K562 (cell line): Measurements from ENCODE around the gene MXI1. TPM values are rescaled to one million over a fixed set of nuclear protein-coding genes. Genes with fewer than 3 reads are reported as not detected.

Source experiments
- ATAC-seq: fragments of 200-7000 bp; cut with Tn5 transposase; 3 replicates; pipeline ENCODE4 v1.9.1; 2020; ENCODE audit warnings: moderate library complexity
- BruUV-seq: library from RNA; stranded (reverse); fragments of 400-500 nt; replicated peaks from 2 replicates; lab custom pipeline; 2021; lab: Mats Ljungman, UMichigan
- CTCF ChIA-PET: fragments of 300-600 bp; formaldehyde crosslinking; extraction: SDS; loops from one replicate; lab custom pipeline; 2021; ENCODE audit warnings: low intra/inter-chr PET ratio; lab: Yijun Ruan, JAX
- POLR2A ChIA-PET: fragments of 300-600, 350-650 bp; sonication (Branson Sonifier 250); formaldehyde crosslinking; extraction: SDS; loops from one replicate; lab custom pipeline; 2021; ENCODE audit warnings: antibody characterized with exemption, inconsistent platforms; lab: Yijun Ruan, JAX
- DNase-seq, 4 experiments: peaks; one replicate each; pipeline versions ENCODE4 v3.0.0 to v3.0.0-alpha.2; 2011 to 2018; ENCODE audit warnings: low spot score in 3 of 4, mixed read lengths in 3 of 4; ENCODE audit errors: extremely low read depth in 1 of 4
- FAIRE-seq: peaks from 2 replicates; lab custom pipeline; 2011; peaks lifted over from hg19 to GRCh38; lab: Jason Lieb, UNC
- H2AFZ ChIP-seq: 2 replicates; pipeline ENCODE4 v1.6.0; 2011; ENCODE audit warnings: low read depth, low read length, control low read depth, inconsistent platforms
- H3K27ac ChIP-seq: fragments of 200-600 bp; 3 replicates; pipeline ENCODE4 v1.8.0; 2011; ENCODE audit warnings: low read depth, mild to moderate bottlenecking, control low read depth, inconsistent platforms, low read length, moderate library complexity, mixed read lengths; ENCODE audit errors: extremely low read depth
- H3K27me3 ChIP-seq, 2 experiments: fragments of 300-600 bp in 1 of 2; 2 replicates in 1 of 2; 3 replicates in 1 of 2; pipeline versions ENCODE4 v1.6.0 to v1.8.0; 2011; ENCODE audit warnings: inconsistent platforms in 2 of 2, low read length in 2 of 2, mild to moderate bottlenecking in 1 of 2, mixed read lengths in 1 of 2, moderate library complexity in 1 of 2; ENCODE audit not compliant: control insufficient read depth in 2 of 2, insufficient read depth in 2 of 2
- H3K36me3 ChIP-seq: fragments of 300-600 bp; 3 replicates; pipeline ENCODE4 v1.8.0; 2011; ENCODE audit warnings: mild to moderate bottlenecking, low read length, inconsistent platforms; ENCODE audit not compliant: control insufficient read depth, insufficient read depth
- H3K4me1 ChIP-seq, 2 experiments: fragments of 200-600 bp in 1 of 2; replicated peaks in 1 of 2; 2 replicates in 1 of 2; 3 replicates in 1 of 2; pipeline versions ENCODE4 v1.5.1 to v1.8.0; 2011; ENCODE audit warnings: inconsistent platforms in 2 of 2, low read length in 2 of 2, mild to moderate bottlenecking in 1 of 2, mixed read lengths in 1 of 2, moderate library complexity in 1 of 2; ENCODE audit not compliant: control insufficient read depth in 2 of 2, insufficient read depth in 2 of 2
- H3K4me2 ChIP-seq: 2 replicates; pipeline ENCODE4 v1.6.1; 2011; ENCODE audit warnings: low read length, control low read depth, inconsistent platforms, mixed read lengths; ENCODE audit not compliant: insufficient read depth
- H3K4me3 ChIP-seq: fragments of 200-600 bp; sonication (generic), shearing (Covaris generic); 2 replicates; pipeline ENCODE4 v1.5.1; 2016; ENCODE audit warnings: control low read depth, inconsistent platforms
- H3K79me2 ChIP-seq: fragments of 200-600 bp; 3 replicates; pipeline ENCODE4 v1.8.0; 2011; ENCODE audit warnings: low read length, inconsistent platforms; ENCODE audit not compliant: control insufficient read depth, insufficient read depth
- H3K9ac ChIP-seq, 2 experiments: 2 replicates each; pipeline versions ENCODE4 v1.6.0 to v1.6.1; 2011; ENCODE audit warnings: low read depth in 2 of 2, low read length in 2 of 2, control low read depth in 1 of 2, inconsistent platforms in 1 of 2, mild to moderate bottlenecking in 1 of 2, mixed read lengths in 1 of 2; ENCODE audit not compliant: insufficient read depth in 1 of 2
- H3K9me1 ChIP-seq: one replicate; pipeline ENCODE4 v1.6.0; 2011; ENCODE audit warnings: inconsistent platforms, mild to moderate bottlenecking, low read length, moderate library complexity; ENCODE audit not compliant: control insufficient read depth, insufficient read depth
- H3K9me3 ChIP-seq: replicated peaks from 2 replicates; pipeline ENCODE4 v1.5.1; 2011; ENCODE audit warnings: low read depth, low read length, inconsistent platforms; ENCODE audit not compliant: control insufficient read depth, insufficient read depth
- H4K20me1 ChIP-seq: replicated peaks from 2 replicates; pipeline ENCODE4 v1.6.1; 2011; ENCODE audit warnings: low read length, inconsistent platforms, mixed read lengths; ENCODE audit not compliant: control insufficient read depth, insufficient read depth
- CCNT2 ChIP-seq: IDR thresholded peaks from 2 replicates; pipeline ENCODE4 v1.6.1; 2011; ENCODE audit warnings: borderline replicate concordance, low read depth, mild to moderate bottlenecking, moderate library complexity, mixed read lengths, low read length; ENCODE audit not compliant: insufficient read length; ENCODE audit errors: extremely low read depth
- FUS ChIP-seq: fragments of 200-400 bp; formaldehyde crosslinking; optimal IDR thresholded peaks from 2 replicates; pipeline ENCODE3; 2017; ENCODE audit warnings: low read depth, low read length
- HNRNPLL ChIP-seq: fragments of 200-400 bp; formaldehyde crosslinking; IDR thresholded peaks from 2 replicates; pipeline ENCODE4 v1.6.1; 2017; ENCODE audit warnings: low read length, low read depth, mild to moderate bottlenecking; ENCODE audit not compliant: poor library complexity, severe bottlenecking
- PHF8 ChIP-seq: fragments of 200-600 bp; sonication (generic); IDR thresholded peaks from 2 replicates; pipeline ENCODE4 v1.6.1; 2012; ENCODE audit warnings: mixed run types, mild to moderate bottlenecking, inconsistent platforms, low read length, moderate library complexity, borderline replicate concordance
- POU5F1 ChIP-seq: fragments of 150-350 bp; IDR thresholded peaks from 2 replicates; pipeline ENCODE4 v1.6.1; 2014; ENCODE audit warnings: borderline replicate concordance, low read length, low read depth, mild to moderate bottlenecking; ENCODE audit not compliant: partially characterized antibody
- ZBTB17 ChIP-seq: fragments of 450-650 bp; formaldehyde crosslinking; IDR thresholded peaks from 2 replicates; pipeline ENCODE4 v1.4.0; 2020; ENCODE audit warnings: mild to moderate bottlenecking
- ZC3H4 ChIP-seq: sonication (generic); formaldehyde crosslinking; IDR thresholded peaks from 2 replicates; pipeline ENCODE4 v1.9.0; 2021; ENCODE audit warnings: missing genetic modification reagents, borderline replicate concordance
- ZNF24 ChIP-seq: fragments of 450-650 bp; IDR thresholded peaks from 2 replicates; pipeline ENCODE4 v1.6.1; 2016
- WGBS: fragments of 100-300 bp; shearing (Covaris generic); methylation state at CpG from one replicate; pipeline ENCODE4 v1.1.6; 2016; ENCODE audit warnings: low coverage, mixed read lengths; ENCODE audit not compliant: insufficient coverage; ENCODE audit errors: missing lambda C conversion rate; 5-methylcytosine and 5-hydroxymethylcytosine counted together
- in situ Hi-C: fragments of 300-500 bp; cut with MboI; formaldehyde crosslinking; loops from 4 replicates; pipeline ENCODE4 v1.15.0; 2018; ENCODE audit warnings: inconsistent platforms, mixed read lengths
- intact Hi-C: fragments of 100-400 bp; cut with micrococcal nuclease; formaldehyde crosslinking; loops from 2 replicates; pipeline ENCODE4 v1.14.2; 2022
- polyA plus RNA-seq, 8 experiments: library from polyadenylated mRNA; depleted of rRNA in 4 of 8; stranded (reverse) in 5 of 8; unstranded in 3 of 8; fragments of >200 nt; fragmentation: Nextera tagmentation in 2 of 8; fragmentation: Illumina TruSeq in 1 of 8; extraction: Ambion mirVana in 2 of 8; extraction: Trizol in 1 of 8; gene quantifications; 2 replicates each; pipeline versions ENCODE4 v1.2.1 to v1.2.3, GENCODE V29; 2011 to 2014; ENCODE audit warnings: inconsistent platforms in 1 of 8, missing spikeins in 1 of 8
- total RNA-seq, 7 experiments: library from RNA; depleted of rRNA in 6 of 7; stranded (reverse); fragments of >200 nt in 6 of 7; fragmentation: Illumina TruSeq in 2 of 7; extraction: Trizol in 2 of 7; gene quantifications; 2 replicates each; pipeline versions ENCODE4 v1.2.1 to v1.2.3, GENCODE V29; 2011 to 2021; ENCODE audit warnings: low replicate concordance in 1 of 7
- TF ChIP-seq, protein P1 (sequence below): IDR thresholded peaks from 2 replicates; pipeline ENCODE4 v1.6.1; 2016; ENCODE audit warnings: missing genetic modification characterization, missing compliant biosample characterization
- TF ChIP-seq, protein P2 (sequence below): sonication (generic); formaldehyde crosslinking; IDR thresholded peaks from 2 replicates; pipeline ENCODE4 v1.8.1; 2023; ENCODE audit warnings: mild to moderate bottlenecking, missing genetic modification reagents
- TF ChIP-seq, protein P3 (sequence below), 2 experiments: IDR thresholded peaks; 2 replicates each; pipeline ENCODE4 v1.6.1; 2011; ENCODE audit warnings: borderline replicate concordance in 1 of 2, control low read depth in 1 of 2, low read depth in 1 of 2, low read length in 1 of 2, mild to moderate bottlenecking in 1 of 2, mixed read lengths in 1 of 2, moderate library complexity in 1 of 2; ENCODE audit not compliant: insufficient read depth in 1 of 2, insufficient read length in 1 of 2, poor library complexity in 1 of 2, severe bottlenecking in 1 of 2; ENCODE audit errors: extremely low read depth in 1 of 2
- TF ChIP-seq, protein P4 (sequence below): sonication (generic); formaldehyde crosslinking; IDR thresholded peaks from 2 replicates; pipeline ENCODE4 v1.5.0; 2020; ENCODE audit warnings: missing genetic modification reagents

MXI1 gene
- total and polyA plus RNA-seq, 9 of the 15 experiments (the other 6 are each of a cell fraction or from before 2014, with no cell fraction given), result 9.1 to 23.7 (median 14.8) TPM

DNA sequence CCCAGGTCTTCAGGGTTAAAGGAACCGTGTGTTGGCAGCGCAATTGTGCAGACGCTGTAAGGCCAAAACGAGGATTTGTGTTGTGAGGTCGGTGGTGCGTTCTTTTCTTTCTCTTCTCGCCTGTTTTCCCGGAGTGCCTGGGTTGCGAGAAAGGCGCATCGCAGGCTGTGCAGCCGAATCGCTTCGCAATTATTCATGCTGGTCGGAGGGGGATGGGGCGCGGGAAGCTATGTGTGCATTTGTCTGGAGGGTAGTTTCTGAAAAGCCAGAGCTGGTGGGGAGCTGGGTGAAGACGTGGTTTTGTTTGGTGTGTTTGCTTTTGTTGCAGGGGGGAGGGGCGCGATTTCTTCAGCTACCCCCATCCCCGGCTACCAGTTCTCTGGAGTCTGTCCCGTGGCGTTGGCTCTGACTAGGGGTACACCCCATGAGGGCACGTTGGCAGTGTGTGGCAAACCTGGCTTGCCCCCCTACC is 2.1 kb downstream of the MXI1 start (continued):
- TF ChIP-seq HNRNPLL (peak; percentile 77), ZBTB17 (CRISPR knock-in tag) (no peak), POU5F1 (no peak)
- TF ChIP-seq, protein P1, sequence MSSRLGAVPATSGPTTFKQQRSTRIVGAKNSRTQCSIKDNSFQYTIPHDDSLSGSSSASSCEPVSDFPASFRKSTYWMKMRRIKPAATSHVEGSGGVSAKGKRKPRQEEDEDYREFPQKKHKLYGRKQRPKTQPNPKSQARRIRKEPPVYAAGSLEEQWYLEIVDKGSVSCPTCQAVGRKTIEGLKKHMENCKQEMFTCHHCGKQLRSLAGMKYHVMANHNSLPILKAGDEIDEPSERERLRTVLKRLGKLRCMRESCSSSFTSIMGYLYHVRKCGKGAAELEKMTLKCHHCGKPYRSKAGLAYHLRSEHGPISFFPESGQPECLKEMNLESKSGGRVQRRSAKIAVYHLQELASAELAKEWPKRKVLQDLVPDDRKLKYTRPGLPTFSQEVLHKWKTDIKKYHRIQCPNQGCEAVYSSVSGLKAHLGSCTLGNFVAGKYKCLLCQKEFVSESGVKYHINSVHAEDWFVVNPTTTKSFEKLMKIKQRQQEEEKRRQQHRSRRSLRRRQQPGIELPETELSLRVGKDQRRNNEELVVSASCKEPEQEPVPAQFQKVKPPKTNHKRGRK (tag), result no peak
- TF ChIP-seq, all 486 proteins: peak for 31

DNA sequence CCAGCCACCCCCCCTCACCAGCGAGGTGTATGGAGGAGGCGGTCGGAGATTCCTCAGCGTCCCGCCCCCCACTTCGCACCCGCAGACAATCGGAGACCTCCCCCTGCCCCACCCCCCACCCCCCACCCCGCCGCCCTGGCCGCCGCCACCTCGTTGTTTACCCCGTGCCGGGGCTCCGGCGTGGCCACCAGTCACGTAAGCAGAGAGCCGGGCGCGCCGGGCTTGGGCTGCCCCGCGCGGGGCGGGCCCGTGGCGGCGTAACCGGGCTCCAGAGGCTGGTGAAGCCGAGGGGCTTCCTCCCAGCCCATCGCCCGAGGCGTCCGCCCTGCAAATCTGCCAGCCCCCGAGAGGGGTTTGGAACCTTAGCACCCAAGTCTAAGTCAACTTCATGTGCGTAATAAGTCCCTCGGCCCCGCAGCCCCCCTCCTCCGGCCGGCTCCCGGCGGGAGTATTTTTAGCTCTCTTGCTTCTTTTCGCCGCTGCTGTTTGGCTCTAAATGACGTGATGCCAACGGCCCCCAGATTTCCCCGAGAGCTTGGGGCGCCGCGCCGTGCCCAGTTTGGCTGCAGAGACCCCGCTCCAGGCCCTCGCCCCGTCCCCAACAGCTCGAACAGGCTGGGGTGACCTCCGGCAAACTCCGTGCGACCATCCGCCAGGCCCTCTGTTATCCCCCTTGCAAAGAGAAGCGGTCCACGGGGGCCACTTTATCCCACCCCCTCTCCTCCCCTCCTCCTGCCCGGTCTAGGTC is 2.7 kb downstream of the MXI1 start:
- Histone ChIP-seq H3K4me1 (peaks cover 25 to 37% of the 10 kb centered on the region in 2 experiments; a peak in 4 of 5 replicates), H3K27me3 (no peaks in the 10 kb centered on the region), H4K20me1 (no peaks in the 10 kb centered on the region), H3K9me1 (no peaks in the 10 kb centered on the region), H3K36me3 (no peaks in the 10 kb centered on the region), H3K4me2 (peak overlapping the region; percentile 98), H3K9ac (peak overlapping the region; percentile 86 to 95), H2AFZ (peak overlapping the region; percentile 85; the same call in 1 of the 2 replicates), H3K9me3 (no peaks in the 10 kb centered on the region), H3K79me2 (peaks cover 60% of the 10 kb centered on the region), H3K4me3 (peak overlapping the region; percentile 59), H3K27ac (peak overlapping the region; percentile 93)
- 1% methylated on average over 15 of the region's 63 CpGs for WGBS
- ChIA-PET POLR2A (interaction anchor here (0.6 to 4.4 kb wide), 9 partner anchors 11 to 104 kb away, joined by 3 to 61 read pairs (median 3); no protein-coding TSS in a partner anchor), CTCF (no interaction called here)
- intact Hi-C loops, result loop anchor here (1.0 to 10.0 kb wide), 4 partner anchors 16 to 205 kb away; partner anchors contain the start of gene ADD3
- FAIRE-seq (no peak), ATAC-seq (peak; percentile 9), DNase-seq (peak; percentile 32 to 45 (median 44))
- TSS peak; percentile 87 for BruUV-seq
- in situ Hi-C loops, result no loop called here
- TF ChIP-seq, protein P2, sequence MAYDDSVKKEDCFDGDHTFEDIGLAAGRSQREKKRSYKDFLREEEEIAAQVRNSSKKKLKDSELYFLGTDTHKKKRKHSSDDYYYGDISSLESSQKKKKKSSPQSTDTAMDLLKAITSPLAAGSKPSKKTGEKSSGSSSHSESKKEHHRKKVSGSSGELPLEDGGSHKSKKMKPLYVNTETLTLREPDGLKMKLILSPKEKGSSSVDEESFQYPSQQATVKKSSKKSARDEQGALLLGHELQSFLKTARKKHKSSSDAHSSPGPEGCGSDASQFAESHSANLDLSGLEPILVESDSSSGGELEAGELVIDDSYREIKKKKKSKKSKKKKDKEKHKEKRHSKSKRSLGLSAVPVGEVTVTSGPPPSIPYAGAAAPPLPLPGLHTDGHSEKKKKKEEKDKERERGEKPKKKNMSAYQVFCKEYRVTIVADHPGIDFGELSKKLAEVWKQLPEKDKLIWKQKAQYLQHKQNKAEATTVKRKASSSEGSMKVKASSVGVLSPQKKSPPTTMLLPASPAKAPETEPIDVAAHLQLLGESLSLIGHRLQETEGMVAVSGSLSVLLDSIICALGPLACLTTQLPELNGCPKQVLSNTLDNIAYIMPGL (CRISPR knock-in tag), result no peak
- TF ChIP-seq, protein P3, sequence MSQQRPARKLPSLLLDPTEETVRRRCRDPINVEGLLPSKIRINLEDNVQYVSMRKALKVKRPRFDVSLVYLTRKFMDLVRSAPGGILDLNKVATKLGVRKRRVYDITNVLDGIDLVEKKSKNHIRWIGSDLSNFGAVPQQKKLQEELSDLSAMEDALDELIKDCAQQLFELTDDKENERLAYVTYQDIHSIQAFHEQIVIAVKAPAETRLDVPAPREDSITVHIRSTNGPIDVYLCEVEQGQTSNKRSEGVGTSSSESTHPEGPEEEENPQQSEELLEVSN (IDR thresholded peaks at IDR 0.05; ENCODE audit: borderline replicate concordance in 1 of 2, extremely low read depth in 1 of 2, insufficient read depth in 1 of 2, insufficient read length in 1 of 2, low read depth in 1 of 2, low read length in 1 of 2, poor library complexity in 1 of 2, severe bottlenecking in 1 of 2), result peak in 1 of 2 experiments; percentile 16
- peak; percentile 41 for TF ChIP-seq CCNT2
- 0 out of 2 replicates have a peak, but pooled peaks have one; percentile 11 for TF ChIP-seq PHF8
- peak; percentile 51; the same call in 1 of the 2 replicates for TF ChIP-seq ZC3H4 (CRISPR knock-in tag)
- no peak for TF ChIP-seq FUS
- TF ChIP-seq, protein P4, sequence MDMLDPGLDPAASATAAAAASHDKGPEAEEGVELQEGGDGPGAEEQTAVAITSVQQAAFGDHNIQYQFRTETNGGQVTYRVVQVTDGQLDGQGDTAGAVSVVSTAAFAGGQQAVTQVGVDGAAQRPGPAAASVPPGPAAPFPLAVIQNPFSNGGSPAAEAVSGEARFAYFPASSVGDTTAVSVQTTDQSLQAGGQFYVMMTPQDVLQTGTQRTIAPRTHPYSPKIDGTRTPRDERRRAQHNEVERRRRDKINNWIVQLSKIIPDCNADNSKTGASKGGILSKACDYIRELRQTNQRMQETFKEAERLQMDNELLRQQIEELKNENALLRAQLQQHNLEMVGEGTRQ (CRISPR knock-in tag), result no peak
- no peak for TF ChIP-seq ZNF24
